Measurements from ENCODE around the gene AMZ2.
"Not testable (repeated sequence)": the region's sequence is repeated elsewhere in the genome, so short reads cannot be mapped to it uniquely, and the experiment has no call there.

GRCh38 chr17:68202321-68202720 is 45.5 kb upstream of the AMZ2 start:
- TF ChIP-seq CREB1 (CRISPR knock-in tag; IDR thresholded peaks at IDR 0.05; ENCODE audit: low read depth); CTCF (conservative IDR thresholded peaks at IDR 0.05; ENCODE audit: low read depth in 2 of 2); POLR2AphosphoS5 (IDR thresholded peaks at IDR 0.05; ENCODE audit: low read depth); JUNB (IDR thresholded peaks at IDR 0.05; ENCODE audit: unreplicated experiment): not testable (repeated sequence)

Data from GM23338 (cell line).